Measurements from ENCODE around the gene PDE3A. TPM values are rescaled to one million over a fixed set of nuclear protein-coding genes. Genes with fewer than 3 reads are reported as not detected.

PDE3A gene
- total RNA-seq, 4 donors from 2014 or later = 9.0 to 21.8 (median 10.9) TPM

GRCh38 chr12:20476551-20476950 is 108.2 kb downstream of the PDE3A start:
- no peak for TF ChIP-seq CTCF (IDR thresholded peaks at IDR 0.05; ENCODE audit: low read depth)

- TF ChIP-seq CTCF (IDR thresholded peaks at IDR 0.05; ENCODE audit: low read depth) = no peak
These were observed 108.9 kb downstream of the PDE3A start for GRCh38 chr12:20477255-20477654.

- no peak for TF ChIP-seq CTCF (IDR thresholded peaks at IDR 0.05; ENCODE audit: low read depth)
These were observed 109.3 kb downstream of the PDE3A start for GRCh38 chr12:20477672-20478071.

GRCh38 chr12:20482491-20483054 is 114.2 kb downstream of the PDE3A start:
- TF ChIP-seq CTCF (IDR thresholded peaks at IDR 0.05; ENCODE audit: low read depth) = no peak

- TF ChIP-seq CTCF (IDR thresholded peaks at IDR 0.05; ENCODE audit: low read depth) = no peak
These were observed 115.4 kb downstream of the PDE3A start for GRCh38 chr12:20483776-20484175.

GRCh38 chr12:20486233-20486632 is 117.9 kb downstream of the PDE3A start:
- no peak for TF ChIP-seq CTCF (IDR thresholded peaks at IDR 0.05; ENCODE audit: low read depth)

GRCh38 chr12:20487519-20487918 is 119.2 kb downstream of the PDE3A start:
- no peak for TF ChIP-seq CTCF (IDR thresholded peaks at IDR 0.05; ENCODE audit: low read depth)

Measured in subcutaneous adipose tissue (tissue), 4 donors.